Liver (tissue), 9 donors: ENCODE results near the gene TSPAN16. TPM values are rescaled to one million over a fixed set of nuclear protein-coding genes. Genes with fewer than 3 reads are reported as not detected.

ENCODE experiments used
- DNase-seq: peaks from one replicate; pipeline ENCODE4 v3.0.0-alpha.2; 2017; ENCODE audit warnings: low spot score
- H3K27ac ChIP-seq, 2 donors: one replicate each; pipeline ENCODE4 v1.7.0; 2013; ENCODE audit warnings: inconsistent platforms in 2 of 2, low read length in 2 of 2, control low read depth in 1 of 2, low read depth in 1 of 2, mild to moderate bottlenecking in 1 of 2
- H3K27me3 ChIP-seq, 4 donors: one replicate each; pipeline versions ENCODE4 v1.6.1 to v1.7.0; 2013; ENCODE audit warnings: low read length in 3 of 4, inconsistent platforms in 1 of 4, mild to moderate bottlenecking in 1 of 4, moderate library complexity in 1 of 4; ENCODE audit not compliant: control insufficient read depth in 4 of 4, insufficient read depth in 4 of 4
- H3K36me3 ChIP-seq, 4 donors: one replicate each; pipeline versions ENCODE4 v1.6.1 to v1.7.0; 2013; ENCODE audit warnings: low read length in 3 of 4, mild to moderate bottlenecking in 3 of 4, low read depth in 1 of 4, moderate library complexity in 1 of 4; ENCODE audit not compliant: control insufficient read depth in 4 of 4, insufficient read depth in 3 of 4
- H3K4me1 ChIP-seq, 4 donors: one replicate each; pipeline versions ENCODE4 v1.6.1 to v1.7.0; 2013; ENCODE audit warnings: low read length in 3 of 4, mild to moderate bottlenecking in 3 of 4, moderate library complexity in 1 of 4; ENCODE audit not compliant: control insufficient read depth in 4 of 4, insufficient read depth in 4 of 4
- H3K4me3 ChIP-seq, 3 donors: one replicate each; pipeline versions ENCODE4 v1.6.1 to v1.7.0; 2013; ENCODE audit warnings: low read length in 3 of 3, control low read depth in 1 of 3, low read depth in 1 of 3, mild to moderate bottlenecking in 1 of 3
- H3K9ac ChIP-seq, 2 donors: one replicate each; pipeline ENCODE4 v1.7.0; 2013; ENCODE audit warnings: low read length in 2 of 2, mild to moderate bottlenecking in 2 of 2, moderate library complexity in 2 of 2, control low read depth in 1 of 2, low read depth in 1 of 2
- H3K9me3 ChIP-seq, 4 donors: one replicate each; pipeline versions ENCODE4 v1.6.1 to v1.7.0; 2013; ENCODE audit warnings: low read length in 3 of 4; ENCODE audit not compliant: control insufficient read depth in 4 of 4
- ATF3 ChIP-seq: IDR thresholded peaks from 2 replicates; pipeline ENCODE4 v1.6.1; 2016; ENCODE audit warnings: antibody characterized with exemption
- CTCF ChIP-seq: fragments of 150-350 bp; IDR thresholded peaks from 2 replicates; pipeline ENCODE4 v1.5.1; 2017; ENCODE audit warnings: improper control_type of control experiment, low read depth, low read length; ENCODE audit not compliant: missing input control
- EGR1 ChIP-seq, 2 donors: IDR thresholded peaks; 2 replicates each; pipeline ENCODE4 v1.6.1; 2016 to 2018; ENCODE audit warnings: antibody characterized with exemption in 2 of 2, low read depth in 2 of 2
- FOXA2 ChIP-seq: IDR thresholded peaks from 2 replicates; pipeline ENCODE4 v1.6.1; 2016; ENCODE audit warnings: antibody characterized with exemption
- GABPA ChIP-seq, 2 donors: IDR thresholded peaks in 1 of 2; conservative IDR thresholded peaks in 1 of 2; 2 replicates each; pipeline ENCODE4 v1.6.1; 2016; ENCODE audit warnings: antibody characterized with exemption in 2 of 2, mild to moderate bottlenecking in 1 of 2, moderate library complexity in 1 of 2
- HNF4A ChIP-seq, 2 donors: conservative IDR thresholded peaks; 2 replicates each; pipeline ENCODE4 v1.6.1; 2016; ENCODE audit warnings: antibody characterized with exemption in 2 of 2, mild to moderate bottlenecking in 2 of 2
- HNF4G ChIP-seq: IDR thresholded peaks from 2 replicates; pipeline ENCODE4 v1.6.1; 2016; ENCODE audit warnings: antibody characterized with exemption
- JUND ChIP-seq, 2 donors: IDR thresholded peaks; 2 replicates each; pipeline ENCODE4 v1.6.1; 2016; ENCODE audit warnings: antibody characterized with exemption in 2 of 2
- MAX ChIP-seq: IDR thresholded peaks from 2 replicates; pipeline ENCODE4 v1.6.1; 2016; ENCODE audit warnings: antibody characterized with exemption
- NR2F2 ChIP-seq: IDR thresholded peaks from 2 replicates; pipeline ENCODE4 v1.6.1; 2016; ENCODE audit warnings: antibody characterized with exemption
- RAD21 ChIP-seq, 2 donors: IDR thresholded peaks; 2 replicates each; pipeline ENCODE4 v1.6.1; 2016; ENCODE audit warnings: antibody characterized with exemption in 2 of 2, mild to moderate bottlenecking in 2 of 2
- REST ChIP-seq: IDR thresholded peaks from 2 replicates; pipeline ENCODE4 v1.6.1; 2016; ENCODE audit warnings: antibody characterized with exemption, mild to moderate bottlenecking
- RXRA ChIP-seq, 2 donors: IDR thresholded peaks; 2 replicates each; pipeline ENCODE4 v1.6.1; 2017 to 2018; ENCODE audit warnings: antibody characterized with exemption in 2 of 2, mild to moderate bottlenecking in 1 of 2
- SP1 ChIP-seq: IDR thresholded peaks from 2 replicates; pipeline ENCODE4 v1.6.1; 2018; ENCODE audit warnings: antibody characterized with exemption, mild to moderate bottlenecking
- TAF1 ChIP-seq: conservative IDR thresholded peaks from 2 replicates; pipeline ENCODE4 v1.6.1; 2016; ENCODE audit warnings: antibody characterized with exemption, mild to moderate bottlenecking
- YY1 ChIP-seq: IDR thresholded peaks from 2 replicates; pipeline ENCODE4 v1.6.1; 2016; ENCODE audit warnings: antibody characterized with exemption, mild to moderate bottlenecking
- ZBTB33 ChIP-seq: IDR thresholded peaks from 2 replicates; pipeline ENCODE4 v1.6.1; 2016; ENCODE audit warnings: antibody characterized with exemption
- WGBS: extraction: QIAGEN DNeasy Blood & Tissue Kit; methylation state at CpG from one replicate; pipeline ENCODE4 v1.1.7; 2013; 5-methylcytosine and 5-hydroxymethylcytosine counted together
- polyA plus RNA-seq, 2 donors: library from polyadenylated mRNA; stranded (reverse) in 1 of 2; unstranded in 1 of 2; fragments of 200-250 nt in 1 of 2; fragments of >200 nt in 1 of 2; fragmentation: Nextera tagmentation in 1 of 2; extraction: Ambion mirVana in 1 of 2; gene quantifications; one replicate each; pipeline versions ENCODE4 v1.2.1 to v1.2.3, GENCODE V29; 2013 to 2015
- total RNA-seq, 2 donors: library from RNA; depleted of rRNA; stranded (reverse); fragments of >200 nt; gene quantifications; one replicate each; pipeline ENCODE4 v1.2.3, GENCODE V29; 2014
- donor health status: healthy.
- donor health status: healthy.
- donor health status: healthy.
- donor health status: healthy.
- donor health status: healthy.

TSPAN16 gene
- total and polyA plus RNA-seq, 4 donors = not detected

GRCh38 chr19:11295180-11295579 is 780 bp upstream of the TSPAN16 start:
- TF ChIP-seq ZBTB33 (no peak), JUND (IDR thresholded peaks at IDR 0.05) (no peak), EGR1 (IDR thresholded peaks at IDR 0.05; ENCODE audit: low read depth in 2 of 2) (no peak), GABPA (IDR thresholded peaks at IDR 0.05 in 1 of 2, conservative IDR thresholded peaks at IDR 0.05 in 1 of 2) (no peak), MAX (no peak), FOXA2 (no peak), NR2F2 (no peak), CTCF (no peak), HNF4G (no peak), YY1 (no peak), ATF3 (no peak), SP1 (no peak), RXRA (IDR thresholded peaks at IDR 0.05) (no peak), RAD21 (IDR thresholded peaks at IDR 0.05) (no peak), REST (no peak), TAF1 (no peak)
- Histone ChIP-seq H3K9me3 (no peaks in the 10 kb centered on the region), H3K4me1 (peaks cover 0 to 9% (median 4%) of the 10 kb centered on the region in 4 donors), H3K36me3 (no peaks in the 10 kb centered on the region), H3K4me3 (no peak overlapping the region), H3K27me3 (no peaks in the 10 kb centered on the region), H3K27ac (no peak overlapping the region), H3K9ac (no peak overlapping the region)
- DNase-seq = no peak
- 87% methylated on average over 4 of the region's 4 CpGs for WGBS

- no peak for DNase-seq
- peaks cover 0 to 9% (median 4%) of the 10 kb centered on the region in 4 donors for H3K4me1 ChIP-seq
- no peak overlapping the region for H3K27ac ChIP-seq
- TF ChIP-seq GABPA (IDR thresholded peaks at IDR 0.05 in 1 of 2, conservative IDR thresholded peaks at IDR 0.05 in 1 of 2) (no peak), TAF1 (no peak), MAX (no peak), SP1 (no peak), RXRA (IDR thresholded peaks at IDR 0.05) (no peak), HNF4A (conservative IDR thresholded peaks at IDR 0.05) (no peak), ATF3 (no peak), ZBTB33 (no peak), EGR1 (IDR thresholded peaks at IDR 0.05; ENCODE audit: low read depth in 2 of 2) (no peak)
- H3K9me3 ChIP-seq = no peaks in the 10 kb centered on the region
- H3K9ac ChIP-seq = no peak overlapping the region
- no peaks in the 10 kb centered on the region for H3K27me3 ChIP-seq
- no peaks in the 10 kb centered on the region for H3K36me3 ChIP-seq
- H3K4me3 ChIP-seq = no peak overlapping the region
- WGBS = 66% methylated on average over 7 of the region's 7 CpGs
Measured at GRCh38 chr19:11296264-11296663, 304 bp downstream of the TSPAN16 start.
